HCT116 (cell line): ENCODE results near the gene HEMK1. TPM values are rescaled to one million over a fixed set of nuclear protein-coding genes. Genes with fewer than 3 reads are reported as not detected.

Experiments used
- ATAC-seq: fragments of 200-7000 bp; cut with Tn5 transposase; 2 replicates; pipeline ENCODE4 v1.9.1; 2020; ENCODE audit warnings: mild to moderate bottlenecking, moderate library complexity
- BruUV-seq: library from RNA; stranded (reverse); fragments of 400-500 nt; replicated peaks from 2 replicates; lab custom pipeline; 2021; lab: Mats Ljungman, UMichigan
- CTCF ChIA-PET: fragments of 300-600 bp; sonication (Branson Sonifier 250); formaldehyde crosslinking; loops from one replicate; lab custom pipeline; 2021; ENCODE audit warnings: antibody characterized with exemption; lab: Charles Lee
- POLR2A ChIA-PET: fragments of 300-600, 350-600 bp; sonication (Branson Sonifier 250); formaldehyde crosslinking; loops from one replicate; lab custom pipeline; 2021; ENCODE audit warnings: antibody characterized with exemption; lab: Charles Lee
- RAD21 ChIA-PET, 2 experiments: fragments of 300-600 bp; sonication (Branson Sonifier 250); formaldehyde crosslinking; loops; one replicate each; lab custom pipeline; 2023; ENCODE audit warnings: low total read pairs in 2 of 2; ENCODE audit not compliant: uncharacterized antibody in 2 of 2, unreplicated experiment in 2 of 2, low non-redundant PET in 1 of 2; lab: Charles Lee
- DNase-seq: peaks from one replicate; pipeline ENCODE4 v3.0.0-alpha.2; 2010; ENCODE audit warnings: low read depth, low spot score
- H2AFZ ChIP-seq: fragments of 200-600 bp; shearing (Covaris generic), sonication (generic); 2 replicates; pipeline ENCODE4 v1.6.1; 2017; ENCODE audit warnings: low read depth, mixed run types, mixed read lengths, antibody characterized with exemption, low read length; ENCODE audit not compliant: poor library complexity, severe bottlenecking
- H3K27ac ChIP-seq: 2 replicates; pipeline ENCODE4 v1.5.1; 2012; ENCODE audit warnings: low read depth, low read length
- H3K27me3 ChIP-seq: fragments of 200-600 bp; sonication (generic); 2 replicates; pipeline ENCODE4 v1.6.1; 2016; ENCODE audit warnings: mixed run types, low read length, mixed read lengths; ENCODE audit not compliant: insufficient read depth
- H3K36me3 ChIP-seq, 2 experiments: fragments of 200-500 bp in 1 of 2; fragments of 200-600 bp in 1 of 2; sonication (Bioruptor generic) in 1 of 2; sonication (generic) in 1 of 2; 2 replicates each; pipeline versions ENCODE4 v1.5.1 to v1.6.1; 2014 to 2016; ENCODE audit warnings: low read length in 2 of 2, inconsistent platforms in 1 of 2, mixed read lengths in 1 of 2, mixed run types in 1 of 2; ENCODE audit not compliant: insufficient read depth in 2 of 2, control insufficient read depth in 1 of 2
- H3K4me1 ChIP-seq, 2 experiments: fragments of 200-600 bp in 1 of 2; sonication (generic) in 1 of 2; 2 replicates each; pipeline versions ENCODE4 v1.5.1 to v1.6.1; 2012 to 2017; ENCODE audit warnings: low read length in 2 of 2, inconsistent platforms in 1 of 2, mild to moderate bottlenecking in 1 of 2, mixed read lengths in 1 of 2, mixed run types in 1 of 2, moderate library complexity in 1 of 2; ENCODE audit not compliant: insufficient read depth in 2 of 2, control insufficient read depth in 1 of 2
- H3K4me2 ChIP-seq: fragments of 200-600 bp; sonication (generic); 2 replicates; pipeline ENCODE4 v1.6.1; 2017; ENCODE audit warnings: mixed run types, low read length, mixed read lengths
- H3K4me3 ChIP-seq, 2 experiments: fragments of 200-600 bp in 1 of 2; sonication (generic) in 1 of 2; replicated peaks in 1 of 2; 2 replicates each; pipeline ENCODE4 v1.5.1; 2011 to 2016; ENCODE audit warnings: low read length in 2 of 2, control low read depth in 1 of 2, low read depth in 1 of 2, mild to moderate bottlenecking in 1 of 2, mixed read lengths in 1 of 2, mixed run types in 1 of 2
- H3K79me2 ChIP-seq: fragments of 200-600 bp; sonication (generic); 2 replicates; pipeline ENCODE4 v1.6.1; 2017; ENCODE audit warnings: mild to moderate bottlenecking, mixed run types, low read length, moderate library complexity, mixed read lengths; ENCODE audit not compliant: insufficient read depth
- H3K9ac ChIP-seq: fragments of 200-600 bp; sonication (generic); 2 replicates; pipeline ENCODE4 v1.6.1; 2016; ENCODE audit warnings: low read length, mixed read lengths
- H3K9me2 ChIP-seq: fragments of 200-600 bp; sonication (generic), shearing (Covaris generic); 2 replicates; pipeline ENCODE4 v1.6.1; 2017; ENCODE audit warnings: mixed run types, mild to moderate bottlenecking, moderate library complexity; ENCODE audit not compliant: insufficient read depth
- H3K9me3 ChIP-seq, 2 experiments: fragments of 200-500 bp in 1 of 2; fragments of 200-600 bp in 1 of 2; sonication (Bioruptor generic) in 1 of 2; sonication (generic) in 1 of 2; 2 replicates each; pipeline ENCODE4 v1.6.1; 2014 to 2017; ENCODE audit warnings: low read length in 2 of 2, mixed read lengths in 2 of 2, inconsistent platforms in 1 of 2, low read depth in 1 of 2, mild to moderate bottlenecking in 1 of 2, mixed run types in 1 of 2, moderate library complexity in 1 of 2; ENCODE audit not compliant: control insufficient read depth in 1 of 2, insufficient read depth in 1 of 2
- H4K20me1 ChIP-seq: fragments of 200-600 bp; sonication (generic), shearing (Covaris generic); 2 replicates; pipeline ENCODE4 v1.6.1; 2017; ENCODE audit warnings: mixed run types, mild to moderate bottlenecking, moderate library complexity; ENCODE audit not compliant: insufficient read depth
- ELF1 ChIP-seq: IDR thresholded peaks from 2 replicates; pipeline ENCODE4 v1.6.1; 2012; ENCODE audit warnings: low read depth, borderline replicate concordance
- EZH2 ChIP-seq: fragments of 200-600 bp; sonication (generic); IDR thresholded peaks from 2 replicates; pipeline ENCODE4 v1.6.1; 2017; ENCODE audit warnings: antibody characterized with exemption, mixed run types
- RAD21 ChIP-seq: IDR thresholded peaks from 2 replicates; pipeline ENCODE4 v1.6.1; 2012; ENCODE audit warnings: low read depth, mild to moderate bottlenecking
- ZFX ChIP-seq: fragments of 450-650 bp; IDR thresholded peaks from 2 replicates; pipeline ENCODE4 v1.6.1; 2017
- intact Hi-C: fragments of 100-400 bp; cut with micrococcal nuclease; formaldehyde crosslinking; loops from 2 replicates; pipeline ENCODE4 v1.10.0; 2022
- total RNA-seq: library from RNA; stranded (reverse); gene quantifications from one replicate; pipeline ENCODE4 v1.2.1, GENCODE V29; 2021; ENCODE audit not compliant: unreplicated experiment
- TF ChIP-seq, protein P1 (sequence below), 3 experiments: fragments of 200-600 bp in 1 of 3; sonication (generic) in 1 of 3; IDR thresholded peaks in 2 of 3; conservative IDR thresholded peaks in 1 of 3; 2 replicates each; pipeline ENCODE4 v1.5.1; 2012 to 2017; ENCODE audit warnings: low read depth in 2 of 3, low read length in 2 of 3, antibody characterized with exemption in 1 of 3, borderline replicate concordance in 1 of 3, control low read depth in 1 of 3, mild to moderate bottlenecking in 1 of 3, mixed read lengths in 1 of 3, mixed run types in 1 of 3, moderate library complexity in 1 of 3; ENCODE audit not compliant: insufficient read depth in 1 of 3

HEMK1 gene
- total RNA-seq, 1 experiment from 2014 or later, result 20.5 TPM

DNA sequence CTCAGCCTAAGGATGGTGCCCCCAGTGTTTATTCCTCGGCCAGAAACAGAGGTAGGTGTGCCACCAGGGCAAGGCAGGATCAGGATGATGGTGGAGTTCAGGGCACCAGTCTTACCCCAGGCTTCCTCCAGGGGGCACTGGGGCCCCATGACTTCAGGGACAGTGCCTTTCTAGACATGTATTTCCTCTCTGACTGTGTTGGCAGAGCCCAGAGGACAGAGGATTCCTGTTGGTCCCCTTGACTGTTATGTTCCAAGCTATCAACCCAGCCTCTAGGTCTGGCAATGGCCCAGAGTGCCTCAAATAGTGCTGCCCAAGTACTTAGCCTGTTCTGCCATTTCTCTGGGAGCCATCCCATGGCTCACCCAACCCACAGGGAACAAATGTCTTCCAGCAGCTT lies 2.8 kb downstream of the HEMK1 start:
- ATAC-seq (peak; percentile 37), DNase-seq (no peak)
- intact Hi-C loops, result loop anchor here (1.0 to 5.0 kb wide), 3 partner anchors 29 to 815 kb away; partner anchors contain the start of gene MANF
- no peak overlapping the region for H3K9ac ChIP-seq
- H3K27me3 ChIP-seq, result no peaks in the 10 kb centered on the region
- no peak for TF ChIP-seq ZFX
- no peak for TF ChIP-seq EZH2
- TF ChIP-seq RAD21, result no peak
- no peak for TF ChIP-seq ELF1
- TF ChIP-seq, protein P1, sequence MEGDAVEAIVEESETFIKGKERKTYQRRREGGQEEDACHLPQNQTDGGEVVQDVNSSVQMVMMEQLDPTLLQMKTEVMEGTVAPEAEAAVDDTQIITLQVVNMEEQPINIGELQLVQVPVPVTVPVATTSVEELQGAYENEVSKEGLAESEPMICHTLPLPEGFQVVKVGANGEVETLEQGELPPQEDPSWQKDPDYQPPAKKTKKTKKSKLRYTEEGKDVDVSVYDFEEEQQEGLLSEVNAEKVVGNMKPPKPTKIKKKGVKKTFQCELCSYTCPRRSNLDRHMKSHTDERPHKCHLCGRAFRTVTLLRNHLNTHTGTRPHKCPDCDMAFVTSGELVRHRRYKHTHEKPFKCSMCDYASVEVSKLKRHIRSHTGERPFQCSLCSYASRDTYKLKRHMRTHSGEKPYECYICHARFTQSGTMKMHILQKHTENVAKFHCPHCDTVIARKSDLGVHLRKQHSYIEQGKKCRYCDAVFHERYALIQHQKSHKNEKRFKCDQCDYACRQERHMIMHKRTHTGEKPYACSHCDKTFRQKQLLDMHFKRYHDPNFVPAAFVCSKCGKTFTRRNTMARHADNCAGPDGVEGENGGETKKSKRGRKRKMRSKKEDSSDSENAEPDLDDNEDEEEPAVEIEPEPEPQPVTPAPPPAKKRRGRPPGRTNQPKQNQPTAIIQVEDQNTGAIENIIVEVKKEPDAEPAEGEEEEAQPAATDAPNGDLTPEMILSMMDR (IDR thresholded peaks at IDR 0.05 in 2 of 3, conservative IDR thresholded peaks at IDR 0.05 in 1 of 3; ENCODE audit: borderline replicate concordance in 1 of 3, insufficient read depth in 1 of 3, low read depth in 2 of 3, low read length in 2 of 3), result peak in 2 of 3 experiments; percentile 88 to 90; a peak in 4 of 6 replicates
- no peaks in the 10 kb centered on the region for H3K9me3 ChIP-seq
- H4K20me1 ChIP-seq, result no peaks in the 10 kb centered on the region
- ChIA-PET CTCF (interaction anchor here (1.0 to 5.4 kb wide), 3 partner anchors 20 to 40 kb away, joined by 3 to 31 read pairs (median 7); partner anchors contain the start of gene CISH), POLR2A (no interaction called here), RAD21 (interaction anchor here (0.9 to 1.6 kb wide), 2 partner anchors 20 to 39 kb away, joined by 3 to 5 read pairs; partner anchors contain the start of gene CISH (in 1 of the 2))
- H3K4me2 ChIP-seq, result no peak overlapping the region
- no peaks in the 10 kb centered on the region for H3K9me2 ChIP-seq
- no TSS peak for BruUV-seq
- H3K36me3 ChIP-seq, result no peaks in the 10 kb centered on the region; a peak in 1 of 4 replicates
- H3K27ac ChIP-seq, result no peak overlapping the region
- H3K4me3 ChIP-seq, result no peak overlapping the region
- H3K79me2 ChIP-seq, result peaks cover 9% of the 10 kb centered on the region; the same call in 1 of the 2 replicates
- H3K4me1 ChIP-seq, result peaks cover 11 to 33% of the 10 kb centered on the region in 2 experiments
- H2AFZ ChIP-seq, result no peak overlapping the region
